RKO (cell line): Measurements from ENCODE around the gene DEPDC1B.
"Not testable (repeated sequence)": the region's sequence is repeated elsewhere in the genome, so short reads cannot be mapped to it uniquely, and the experiment has no call there.

ENCODE experiments used
- DNase-seq: peaks from one replicate; pipeline ENCODE4 v3.0.0-alpha.2; 2016; ENCODE audit warnings: low spot score

The DEPDC1B gene

DNA sequence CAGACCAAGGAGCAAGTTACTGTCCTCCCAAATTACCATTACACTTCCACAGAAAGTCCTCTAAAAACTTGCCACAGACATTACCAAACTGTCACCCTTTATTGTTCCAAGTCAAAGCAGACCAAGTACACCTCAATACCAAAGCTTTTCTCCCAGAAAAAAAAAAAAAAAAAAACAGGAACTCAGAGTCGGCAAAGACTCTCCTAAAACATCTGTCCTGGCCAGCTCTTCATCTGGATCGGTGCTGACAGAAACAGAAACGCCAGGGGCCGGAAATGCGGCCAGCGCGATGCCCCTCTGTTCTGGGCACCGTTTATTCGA, 718 bp downstream of the DEPDC1B start:
- DNase-seq = no peak

DNA sequence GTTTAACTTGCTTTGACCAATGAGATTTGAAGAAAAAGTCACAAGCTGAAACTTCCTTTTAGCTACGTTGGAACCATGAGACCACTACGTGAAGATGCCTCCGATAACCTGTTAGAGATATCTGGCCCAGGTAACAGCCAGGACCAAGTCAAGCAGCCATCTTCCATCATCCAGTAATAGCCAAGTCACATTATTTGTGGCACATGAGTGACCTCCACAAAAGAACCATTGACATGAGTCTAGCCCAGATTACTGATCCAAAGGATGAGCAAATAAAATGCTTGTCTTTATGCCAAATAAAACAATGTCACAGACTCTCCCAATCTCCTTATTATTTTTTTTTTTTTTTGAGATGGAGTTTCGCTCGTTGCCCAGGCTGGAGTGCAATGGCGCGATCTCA, 1.6 kb downstream of the DEPDC1B start:
- DNase-seq = no peak

GRCh38 chr5:60690326-60690725, 9.6 kb downstream of the DEPDC1B start:
- no peak for DNase-seq

GRCh38 chr5:60688980-60689379, 11.0 kb downstream of the DEPDC1B start:
- DNase-seq = no peak

GRCh38 chr5:60687927-60688720, 11.8 kb downstream of the DEPDC1B start:
- DNase-seq = peak; percentile 87

GRCh38 chr5:60686157-60686556, 13.8 kb downstream of the DEPDC1B start:
- no peak for DNase-seq

- DNase-seq = peak; percentile 30
These were observed 14.3 kb downstream of the DEPDC1B start for GRCh38 chr5:60685700-60686099.

GRCh38 chr5:60685028-60685427, 14.9 kb downstream of the DEPDC1B start:
- no peak for DNase-seq

DNA sequence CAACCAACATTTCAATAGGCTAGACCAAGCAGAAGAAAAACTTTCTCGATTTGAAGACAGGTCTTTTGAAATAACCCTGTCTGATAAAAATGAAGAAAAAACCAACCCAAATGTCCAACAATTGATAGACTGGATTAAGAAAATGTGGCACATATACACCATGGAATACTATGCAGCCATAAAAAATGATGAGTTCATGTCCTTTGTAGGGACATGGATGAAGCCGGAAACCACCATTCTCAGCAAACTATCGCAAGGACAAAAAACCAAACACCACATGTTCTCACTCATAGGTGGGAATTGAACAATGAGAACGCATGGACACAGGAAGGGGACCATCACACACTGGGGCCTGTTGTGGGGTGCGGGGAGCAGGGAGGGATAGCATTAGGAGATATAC, 18.0 kb downstream of the DEPDC1B start:
- not testable (repeated sequence) for DNase-seq

DNA sequence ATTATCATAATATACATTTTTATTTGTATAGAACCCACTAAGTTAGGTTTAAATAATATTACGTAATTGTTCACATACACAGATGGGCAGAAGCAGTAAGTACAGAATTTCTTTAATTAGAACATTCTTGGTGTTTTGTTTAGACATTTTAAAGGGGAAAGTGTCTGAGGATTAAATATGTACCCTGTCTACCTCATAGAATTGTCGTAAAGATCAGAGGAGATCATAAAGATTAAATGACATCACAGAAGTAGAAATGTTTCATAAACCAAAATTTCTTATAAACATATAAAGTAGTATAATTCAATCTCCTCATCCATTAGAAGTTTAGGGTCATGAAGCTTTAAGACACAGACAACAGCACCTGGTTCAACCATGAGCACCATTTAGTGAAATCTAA, 20.1 kb downstream of the DEPDC1B start:
- DNase-seq = no peak

GRCh38 chr5:60677850-60678664, 21.9 kb downstream of the DEPDC1B start:
- peak; percentile 76 for DNase-seq

GRCh38 chr5:60675286-60675685, 24.7 kb downstream of the DEPDC1B start:
- DNase-seq = no peak

- DNase-seq = no peak
These were observed 25.5 kb downstream of the DEPDC1B start for GRCh38 chr5:60674251-60675069.

GRCh38 chr5:60673334-60673733, 26.6 kb downstream of the DEPDC1B start:
- DNase-seq = no peak

DNA sequence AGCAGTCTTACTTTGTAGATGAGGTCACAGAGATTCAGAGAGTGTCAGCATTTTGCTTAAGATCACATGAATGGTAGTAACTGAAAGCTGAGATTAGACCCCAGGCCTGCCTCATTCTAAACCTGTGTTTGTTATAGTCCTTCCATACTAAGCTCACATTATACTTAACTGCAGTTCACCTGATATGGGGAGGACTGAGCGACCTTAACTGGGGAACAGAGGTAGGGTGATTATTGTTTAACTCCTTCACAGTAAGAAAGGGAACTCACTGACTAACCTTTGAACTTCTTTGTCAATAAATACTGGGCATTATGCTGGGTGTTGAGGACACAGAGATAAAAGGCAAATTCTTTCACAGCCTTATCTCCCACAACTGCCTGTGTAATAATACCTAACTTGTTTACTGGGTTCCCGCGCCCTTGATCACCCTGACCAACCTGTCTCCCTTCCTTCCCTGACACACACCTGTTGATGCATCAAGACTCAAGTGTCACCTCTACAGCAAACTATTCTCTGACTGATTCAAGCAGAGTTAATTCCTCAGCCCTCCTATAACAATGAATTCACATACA, 27.2 kb downstream of the DEPDC1B start:
- DNase-seq = no peak

- DNase-seq = no peak
These were observed 27.9 kb downstream of the DEPDC1B start for GRCh38 chr5:60671899-60672692.

- DNase-seq = no peak
These were observed 29.2 kb downstream of the DEPDC1B start for GRCh38 chr5:60670749-60671148.

GRCh38 chr5:60668686-60669304, 31.2 kb downstream of the DEPDC1B start:
- DNase-seq = peak; percentile 54

GRCh38 chr5:60651872-60652620, 47.9 kb downstream of the DEPDC1B start:
- peak; percentile 60 for DNase-seq

DNA sequence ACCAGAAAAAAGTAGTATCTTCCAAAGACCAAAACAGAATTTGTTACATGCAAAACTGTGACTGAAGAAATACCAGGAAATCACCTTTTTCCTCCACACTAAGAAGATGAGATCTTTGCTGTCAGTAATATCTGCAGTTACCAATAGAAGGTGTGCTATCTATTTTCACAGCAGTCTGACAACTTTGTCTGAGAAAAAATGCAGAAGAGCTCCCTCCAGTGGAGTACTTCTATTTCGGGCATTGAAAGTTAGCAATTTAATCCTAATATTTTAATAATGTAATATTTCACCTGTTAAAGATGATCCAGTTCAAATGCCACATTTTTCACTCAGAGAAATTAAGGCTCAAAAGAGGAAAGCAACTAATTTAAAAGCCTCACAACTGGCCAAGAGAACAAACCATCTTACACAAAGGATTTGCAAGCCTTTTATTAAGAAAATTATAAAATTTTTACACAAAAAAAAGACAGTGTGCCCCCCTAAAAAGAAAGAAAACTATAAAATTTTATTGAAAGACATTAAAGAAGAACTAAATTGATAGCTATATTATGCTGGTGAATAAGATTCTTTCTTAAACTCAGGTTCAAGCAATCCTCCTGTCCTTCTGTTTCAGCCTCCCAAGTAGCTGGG, 50.6 kb downstream of the DEPDC1B start:
- peak; percentile 67 for DNase-seq
